Type B pancreatic cell (in vitro differentiated cells): ENCODE results near the gene BTG4. TPM values are rescaled to one million over a fixed set of nuclear protein-coding genes. Genes with fewer than 3 reads are reported as not detected.

Source experiments
- DNase-seq: peaks from one replicate; pipeline ENCODE4 v3.0.0; 2021; ENCODE audit warnings: mixed read lengths; ENCODE audit not compliant: unreplicated experiment; ENCODE audit errors: extremely low spot score
- H3K27ac Mint-ChIP-seq: 2 replicates; pipeline ENCODE4 v1.8.0; 2021; ENCODE audit warnings: mild to moderate bottlenecking, mixed read lengths
- H3K27me3 Mint-ChIP-seq: 2 replicates; pipeline ENCODE4 v1.8.0; 2021; ENCODE audit warnings: mixed read lengths
- H3K36me3 Mint-ChIP-seq: 2 replicates; pipeline ENCODE4 v1.8.0; 2021; ENCODE audit warnings: mixed read lengths
- H3K4me1 Mint-ChIP-seq: one replicate; pipeline ENCODE4 v1.8.0; 2021; ENCODE audit warnings: mixed read lengths; ENCODE audit not compliant: unreplicated experiment
- H3K4me3 Mint-ChIP-seq: 2 replicates; pipeline ENCODE4 v1.8.0; 2021; ENCODE audit warnings: mild to moderate bottlenecking, mixed read lengths
- H3K9me3 Mint-ChIP-seq: 2 replicates; pipeline ENCODE4 v1.8.0; 2021; ENCODE audit warnings: mixed read lengths
- total RNA-seq: library from RNA; stranded (reverse); gene quantifications from 2 replicates; pipeline ENCODE4 v1.2.1, GENCODE V29; 2021; ENCODE audit warnings: low replicate concordance
- TF ChIP-seq, protein P1 (sequence below): fragments of 200-600 bp; sonication (generic); conservative IDR thresholded peaks from 2 replicates; pipeline ENCODE4 v1.5.0; 2021; ENCODE audit warnings: antibody characterized with exemption, mild to moderate bottlenecking

BTG4 gene
- total RNA-seq, 1 donor from 2014 or later = not detected

GRCh38 chr11:111532365-111532709 lies 20.2 kb upstream of the BTG4 start:
- TF ChIP-seq, protein P1, sequence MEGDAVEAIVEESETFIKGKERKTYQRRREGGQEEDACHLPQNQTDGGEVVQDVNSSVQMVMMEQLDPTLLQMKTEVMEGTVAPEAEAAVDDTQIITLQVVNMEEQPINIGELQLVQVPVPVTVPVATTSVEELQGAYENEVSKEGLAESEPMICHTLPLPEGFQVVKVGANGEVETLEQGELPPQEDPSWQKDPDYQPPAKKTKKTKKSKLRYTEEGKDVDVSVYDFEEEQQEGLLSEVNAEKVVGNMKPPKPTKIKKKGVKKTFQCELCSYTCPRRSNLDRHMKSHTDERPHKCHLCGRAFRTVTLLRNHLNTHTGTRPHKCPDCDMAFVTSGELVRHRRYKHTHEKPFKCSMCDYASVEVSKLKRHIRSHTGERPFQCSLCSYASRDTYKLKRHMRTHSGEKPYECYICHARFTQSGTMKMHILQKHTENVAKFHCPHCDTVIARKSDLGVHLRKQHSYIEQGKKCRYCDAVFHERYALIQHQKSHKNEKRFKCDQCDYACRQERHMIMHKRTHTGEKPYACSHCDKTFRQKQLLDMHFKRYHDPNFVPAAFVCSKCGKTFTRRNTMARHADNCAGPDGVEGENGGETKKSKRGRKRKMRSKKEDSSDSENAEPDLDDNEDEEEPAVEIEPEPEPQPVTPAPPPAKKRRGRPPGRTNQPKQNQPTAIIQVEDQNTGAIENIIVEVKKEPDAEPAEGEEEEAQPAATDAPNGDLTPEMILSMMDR = no peak
- Mint-ChIP-seq H3K27ac (no peak overlapping the region), H3K4me3 (no peak overlapping the region), H3K9me3 (no peaks in the 10 kb centered on the region), H3K4me1 (peaks cover 2% of the 10 kb centered on the region), H3K36me3 (no peaks in the 10 kb centered on the region), H3K27me3 (peaks cover 21% of the 10 kb centered on the region)
- no peak for DNase-seq

DNA sequence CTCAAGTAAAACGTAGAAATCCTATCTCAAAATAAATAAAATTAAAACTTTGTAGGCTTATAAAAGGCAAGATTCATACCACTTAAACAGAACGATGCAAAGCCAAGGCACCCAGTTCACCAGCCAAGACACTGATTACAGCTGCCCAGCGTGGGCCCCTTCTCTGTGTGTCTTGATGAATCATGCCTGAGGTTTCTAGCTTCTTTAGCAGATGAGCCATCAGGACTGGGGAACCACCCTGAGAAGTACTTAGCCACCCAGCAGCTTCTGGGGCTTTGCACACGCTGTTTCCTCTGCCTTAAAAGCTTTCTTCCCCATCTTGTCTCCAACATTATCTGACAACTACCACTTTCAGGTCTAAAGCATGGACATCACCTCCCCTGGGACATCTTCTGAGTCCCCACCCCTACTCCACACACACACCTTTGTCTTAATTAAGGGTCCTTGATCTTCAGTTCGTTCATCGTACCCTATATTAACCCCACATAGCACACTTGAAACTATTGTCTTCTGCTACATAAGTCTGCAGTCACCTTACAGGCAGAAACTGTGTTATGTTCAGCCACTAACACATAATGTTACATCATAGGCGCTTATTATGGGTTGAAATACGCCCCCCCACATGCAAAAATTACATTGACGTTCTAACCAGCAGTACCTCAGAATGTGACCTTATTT lies 19.6 kb upstream of the BTG4 start:
- DNase-seq = no peak
- H3K27me3 Mint-ChIP-seq = peaks cover 17% of the 10 kb centered on the region
- TF ChIP-seq, protein P1 = no peak
- peaks cover 4% of the 10 kb centered on the region for H3K4me1 Mint-ChIP-seq
- H3K36me3 Mint-ChIP-seq = no peaks in the 10 kb centered on the region
- H3K4me3 Mint-ChIP-seq = no peak overlapping the region
- no peaks in the 10 kb centered on the region for H3K9me3 Mint-ChIP-seq
- no peak overlapping the region for H3K27ac Mint-ChIP-seq

- Mint-ChIP-seq H3K4me1 (peaks cover 10% of the 10 kb centered on the region), H3K9me3 (no peaks in the 10 kb centered on the region), H3K36me3 (no peaks in the 10 kb centered on the region), H3K27me3 (peaks cover 10% of the 10 kb centered on the region), H3K27ac (no peak overlapping the region), H3K4me3 (no peak overlapping the region)
- no peak for DNase-seq
- TF ChIP-seq, protein P1 = no peak
These were observed 18.9 kb upstream of the BTG4 start for GRCh38 chr11:111531136-111531535.

DNA sequence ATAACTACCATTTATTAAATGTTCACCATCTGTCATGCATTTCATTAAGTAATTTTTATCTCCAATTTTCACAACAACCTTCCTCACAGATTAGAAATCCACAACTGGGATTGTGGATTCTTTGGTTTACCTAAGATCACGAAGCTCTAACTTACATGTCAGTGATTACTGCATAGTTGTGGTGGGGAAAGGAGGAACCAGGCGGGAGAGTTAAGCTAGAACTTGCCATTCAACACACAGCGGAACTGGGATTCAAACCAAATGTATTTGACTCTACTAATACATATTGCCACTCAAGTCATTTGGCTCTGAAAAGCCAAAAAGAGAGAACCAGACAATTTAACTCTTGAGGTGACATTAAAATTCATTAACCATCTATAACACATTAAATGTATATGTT lies 17.9 kb upstream of the BTG4 start:
- Mint-ChIP-seq H3K36me3 (no peaks in the 10 kb centered on the region), H3K27ac (no peak overlapping the region), H3K9me3 (no peaks in the 10 kb centered on the region), H3K4me3 (no peak overlapping the region), H3K4me1 (peaks cover 11% of the 10 kb centered on the region), H3K27me3 (peaks cover 10% of the 10 kb centered on the region)
- TF ChIP-seq, protein P1 = no peak
- DNase-seq = no peak

- DNase-seq = no peak
- Mint-ChIP-seq H3K27ac (no peak overlapping the region), H3K36me3 (no peaks in the 10 kb centered on the region), H3K27me3 (peaks cover 2% of the 10 kb centered on the region), H3K4me3 (no peak overlapping the region), H3K9me3 (no peaks in the 10 kb centered on the region), H3K4me1 (peaks cover 11% of the 10 kb centered on the region)
- TF ChIP-seq, protein P1 = no peak
These were observed 16.4 kb upstream of the BTG4 start for GRCh38 chr11:111528557-111528956.
